HepG2 (cell line): Measurements from ENCODE around the gene SPATS2. TPM values are rescaled to one million over a fixed set of nuclear protein-coding genes. Genes with fewer than 3 reads are reported as not detected.

ENCODE experiments used
- ATAC-seq: fragments of 200-7000 bp; cut with Tn5 transposase; 3 replicates; pipeline ENCODE4 v1.9.1; 2020; ENCODE audit warnings: mild to moderate bottlenecking, moderate library complexity
- BruUV-seq: library from RNA; stranded (reverse); fragments of 400-500 nt; replicated peaks from 2 replicates; lab custom pipeline; 2021; lab: Mats Ljungman, UMichigan
- CTCF ChIA-PET: fragments of 300-600 bp; formaldehyde crosslinking; extraction: SDS; loops from one replicate; lab custom pipeline; 2021; ENCODE audit warnings: low total read pairs, inconsistent platforms, low intra/inter-chr PET ratio; lab: Yijun Ruan, JAX
- POLR2A ChIA-PET: fragments of 350-600 bp; sonication (Branson Sonifier 250); formaldehyde crosslinking; loops from one replicate; lab custom pipeline; 2020; ENCODE audit warnings: antibody characterized with exemption, inconsistent platforms; lab: Yijun Ruan, JAX
- DNase-seq: peaks from one replicate; pipeline ENCODE4 v3.0.0-alpha.2; 2015; ENCODE audit warnings: low spot score
- FAIRE-seq: peaks from 3 replicates; lab custom pipeline; 2011; peaks lifted over from hg19 to GRCh38; lab: Jason Lieb, UNC
- H2AFZ ChIP-seq: one replicate; pipeline ENCODE4 v1.6.1; 2011; ENCODE audit warnings: low read length, inconsistent platforms
- H3K27ac ChIP-seq: fragments of 300-600 bp; 3 replicates; pipeline ENCODE4 v1.8.0; 2011; ENCODE audit warnings: mixed run types, mild to moderate bottlenecking, mixed read lengths, low read length, inconsistent platforms; ENCODE audit not compliant: insufficient read depth; ENCODE audit errors: extremely low read length
- H3K27me3 ChIP-seq, 2 experiments: fragments of 200-600 bp in 1 of 2; 2 replicates in 1 of 2; 3 replicates in 1 of 2; pipeline versions ENCODE4 v1.6.0 to v1.8.0; 2011; ENCODE audit warnings: low read length in 2 of 2, mild to moderate bottlenecking in 2 of 2, moderate library complexity in 2 of 2, inconsistent platforms in 1 of 2; ENCODE audit not compliant: insufficient read depth in 2 of 2, control insufficient read depth in 1 of 2
- H3K36me3 ChIP-seq, 2 experiments: fragments of 200-600 bp in 1 of 2; replicated peaks in 1 of 2; 2 replicates in 1 of 2; 3 replicates in 1 of 2; pipeline versions ENCODE4 v1.5.1 to v1.8.0; 2011; ENCODE audit warnings: low read length in 2 of 2, inconsistent platforms in 1 of 2; ENCODE audit not compliant: insufficient read depth in 2 of 2, control insufficient read depth in 1 of 2
- H3K4me1 ChIP-seq: 2 replicates; pipeline ENCODE4 v1.5.1; 2012; ENCODE audit warnings: low read length, inconsistent platforms; ENCODE audit not compliant: insufficient read depth
- H3K4me2 ChIP-seq: 2 replicates; pipeline ENCODE4 v1.6.0; 2011; ENCODE audit warnings: low read depth, low read length, inconsistent platforms
- H3K4me3 ChIP-seq, 3 experiments: fragments of 200-600 bp in 1 of 3; sonication (generic), shearing (Covaris generic) in 1 of 3; replicated peaks in 1 of 3; 2 replicates each; pipeline ENCODE4 v1.5.1; 2011 to 2016; ENCODE audit warnings: low read length in 3 of 3, inconsistent platforms in 2 of 3, low read depth in 2 of 3, mild to moderate bottlenecking in 2 of 3, control low read depth in 1 of 3, mixed read lengths in 1 of 3; ENCODE audit not compliant: insufficient read depth in 1 of 3
- H3K79me2 ChIP-seq: one replicate; pipeline ENCODE4 v1.6.1; 2011; ENCODE audit warnings: low read length, inconsistent platforms; ENCODE audit not compliant: insufficient read depth
- H3K9ac ChIP-seq: 2 replicates; pipeline ENCODE4 v1.6.0; 2011; ENCODE audit warnings: mild to moderate bottlenecking, low read depth, low read length, inconsistent platforms; ENCODE audit not compliant: insufficient read depth
- H3K9me3 ChIP-seq: 2 replicates; pipeline ENCODE4 v1.5.1; 2012; ENCODE audit warnings: mild to moderate bottlenecking, low read length
- H4K20me1 ChIP-seq: 2 replicates; pipeline ENCODE4 v1.6.0; 2011; ENCODE audit warnings: inconsistent platforms, mild to moderate bottlenecking, low read length, moderate library complexity; ENCODE audit not compliant: insufficient read depth
- AGO1 ChIP-seq: fragments of 200-400 bp; formaldehyde crosslinking; IDR thresholded peaks from 2 replicates; pipeline ENCODE4 v1.6.1; 2017; ENCODE audit warnings: mild to moderate bottlenecking, low read depth, low read length, moderate library complexity; ENCODE audit not compliant: poor library complexity, severe bottlenecking
- CAMTA2 ChIP-seq: sonication (generic); formaldehyde crosslinking; IDR thresholded peaks from 2 replicates; pipeline ENCODE4 v1.4.0; 2020; ENCODE audit warnings: mild to moderate bottlenecking, missing genetic modification reagents, borderline replicate concordance
- CBFB ChIP-seq: sonication (generic); formaldehyde crosslinking; IDR thresholded peaks from 2 replicates; pipeline ENCODE4 v1.4.0; 2020; ENCODE audit warnings: missing genetic modification reagents
- CBX2 ChIP-seq, 2 experiments: fragments of 200-600 bp in 1 of 2; sonication (generic); formaldehyde crosslinking in 1 of 2; IDR thresholded peaks; 2 replicates each; pipeline versions ENCODE4 v1.7.0 to v1.8.1; 2018 to 2022; ENCODE audit warnings: low read depth in 2 of 2, low read length in 1 of 2, mild to moderate bottlenecking in 1 of 2, missing genetic modification reagents in 1 of 2
- CENPBD1 ChIP-seq: sonication (generic); formaldehyde crosslinking; IDR thresholded peaks from 2 replicates; pipeline ENCODE4 v1.8.0; 2022; ENCODE audit warnings: missing genetic modification reagents, low read depth, mild to moderate bottlenecking, borderline replicate concordance
- ZBTB8A ChIP-seq: sonication (generic); formaldehyde crosslinking; IDR thresholded peaks from 2 replicates; pipeline ENCODE4 v1.4.0; 2020; ENCODE audit warnings: mild to moderate bottlenecking, low read depth, missing genetic modification reagents, borderline replicate concordance
- ZNF672 ChIP-seq: sonication (generic); formaldehyde crosslinking; IDR thresholded peaks from 2 replicates; pipeline ENCODE4 v1.8.1; 2022; ENCODE audit warnings: missing genetic modification reagents
- WGBS: methylation state at CpG from one replicate; pipeline ENCODE4 v1.1.6; 2017; ENCODE audit warnings: low lambda C conversion rate; 5-methylcytosine and 5-hydroxymethylcytosine counted together
- in situ Hi-C: cut with HindIII; loops from 2 replicates; pipeline ENCODE4 v1.10.0; 2017; ENCODE audit warnings: low pct_unique_long_range_greater_than_20kb; ENCODE audit not compliant: extremely low pct_ligation_motif_present
- intact Hi-C: fragments of 100-400 bp; cut with micrococcal nuclease; formaldehyde crosslinking; loops from one replicate; pipeline ENCODE4 v1.10.0; 2022; ENCODE audit not compliant: unreplicated experiment
- polyA plus RNA-seq, 8 experiments: library from polyadenylated mRNA; depleted of rRNA in 3 of 8; stranded (reverse) in 7 of 8; unstranded in 1 of 8; fragments of >200 nt; fragmentation: Illumina TruSeq in 4 of 8; extraction: Trizol in 4 of 8; gene quantifications; 2 replicates each; pipeline versions ENCODE4 v1.2.1 to v1.2.3, GENCODE V29; 2011 to 2016; ENCODE audit warnings: low read depth in 4 of 8, missing spikeins in 1 of 8, mixed read lengths in 1 of 8; ENCODE audit not compliant: insufficient read depth in 1 of 8
- total RNA-seq, 5 experiments: library from RNA; depleted of rRNA; stranded (reverse); fragments of >200 nt; fragmentation: Illumina TruSeq; extraction: Trizol; gene quantifications; 2 replicates each; pipeline ENCODE4 v1.2.3, GENCODE V29; 2016; ENCODE audit warnings: low read depth in 1 of 5

SPATS2 gene
- total and polyA plus RNA-seq, 2 of the 13 experiments (the other 11 are each of a cell fraction or from before 2014, with no cell fraction given): 19.3 to 28.1 TPM

- 94% methylated on average over 5 of the region's 5 CpGs for WGBS
- no peaks in the 10 kb centered on the region for H4K20me1 ChIP-seq
- H3K36me3 ChIP-seq: peaks cover 3 to 34% of the 10 kb centered on the region in 2 experiments; a peak in 4 of 5 replicates
- no peak overlapping the region for H2AFZ ChIP-seq
- intact Hi-C loops: no loop called here
- H3K27ac ChIP-seq: no peak overlapping the region
- no peak overlapping the region for H3K4me3 ChIP-seq
- H3K27me3 ChIP-seq: no peaks in the 10 kb centered on the region
- ATAC-seq (no peak), DNase-seq (no peak), FAIRE-seq (no peak)
- ChIA-PET POLR2A (interaction anchor here (1.2 to 1.6 kb wide), 2 partner anchors 153 to 172 kb away, joined by 3 to 5 read pairs; partner anchors contain the start of gene SPATS2), CTCF (no interaction called here)
- no peak overlapping the region for H3K9ac ChIP-seq
- no peaks in the 10 kb centered on the region for H3K79me2 ChIP-seq
- no peak for TF ChIP-seq ZNF672 (CRISPR knock-in tag)
- TF ChIP-seq CAMTA2 (CRISPR knock-in tag): no peak
- no peak for TF ChIP-seq CBFB (CRISPR knock-in tag)
- TF ChIP-seq ZBTB8A (CRISPR knock-in tag): no peak
- no peak overlapping the region for H3K4me2 ChIP-seq
- H3K4me1 ChIP-seq: no peaks in the 10 kb centered on the region
- in situ Hi-C loops: no loop called here
- no TSS peak for BruUV-seq
- no peaks in the 10 kb centered on the region for H3K9me3 ChIP-seq
Observed at GRCh38 chr12:49519574-49519936, 152.3 kb downstream of the SPATS2 start.

- Histone ChIP-seq H3K4me2 (no peak overlapping the region), H3K27ac (no peak overlapping the region), H3K4me3 (no peak overlapping the region), H3K4me1 (no peaks in the 10 kb centered on the region), H2AFZ (no peak overlapping the region), H3K9me3 (no peaks in the 10 kb centered on the region), H3K36me3 (peaks cover 8 to 48% of the 10 kb centered on the region in 2 experiments), H3K79me2 (no peaks in the 10 kb centered on the region), H4K20me1 (no peaks in the 10 kb centered on the region), H3K27me3 (no peaks in the 10 kb centered on the region), H3K9ac (no peak overlapping the region)
- FAIRE-seq: no peak
- ChIA-PET POLR2A (no interaction called here), CTCF (no interaction called here)
- no peak for ATAC-seq
- in situ Hi-C loops (no loop called here), intact Hi-C loops (no loop called here)
- DNase-seq: no peak
- 91% methylated on average over 4 of the region's 4 CpGs for WGBS
- TF ChIP-seq AGO1: no peak
- TF ChIP-seq CENPBD1 (CRISPR knock-in tag): no peak
- no peak for TF ChIP-seq CBX2 (IDR thresholded peaks at IDR 0.05; ENCODE audit: low read depth, low read length)
- TF ChIP-seq CBX2 (CRISPR knock-in tag; IDR thresholded peaks at IDR 0.05; ENCODE audit: low read depth): no peak
- BruUV-seq: no TSS peak
Observed at GRCh38 chr12:49521389-49521788, 154.1 kb downstream of the SPATS2 start.
